Right cardiac atrium (tissue), 5 donors: ENCODE results near the gene ATP2B3. TPM values are rescaled to one million over a fixed set of nuclear protein-coding genes. Genes with fewer than 3 reads are reported as not detected.

ENCODE experiments used
- ATAC-seq, 2 donors: fragments of 200-7000 bp; cut with Tn5 transposase; one replicate each; pipeline versions ENCODE4 v1.8.0 to v1.9.1; 2020; ENCODE audit warnings: moderate library complexity in 2 of 2, mild to moderate bottlenecking in 1 of 2
- DNase-seq, 3 donors: peaks; one replicate each; pipeline ENCODE4 v3.0.0-alpha.2; 2020
- H3K27ac ChIP-seq: one replicate; pipeline ENCODE4 v1.5.1; 2013; ENCODE audit warnings: mild to moderate bottlenecking, low read length, control low read depth, moderate library complexity
- H3K27me3 ChIP-seq: one replicate; pipeline ENCODE4 v1.6.1; 2013; ENCODE audit not compliant: control insufficient read depth, insufficient read depth
- H3K4me1 ChIP-seq: one replicate; pipeline ENCODE4 v1.6.1; 2013; ENCODE audit warnings: low read length; ENCODE audit not compliant: control insufficient read depth, insufficient read depth
- H3K4me3 ChIP-seq: one replicate; pipeline ENCODE4 v1.5.1; 2013; ENCODE audit warnings: low read length, control low read depth
- H3K9me3 ChIP-seq: one replicate; pipeline ENCODE4 v1.6.1; 2013; ENCODE audit warnings: low read length; ENCODE audit not compliant: control insufficient read depth
- WGBS: extraction: QIAGEN DNeasy Blood & Tissue Kit; methylation state at CpG from one replicate; pipeline ENCODE4 v1.1.7; 2013; 5-methylcytosine and 5-hydroxymethylcytosine counted together
- intact Hi-C, 4 donors: fragments of 100-400 bp; cut with DNase I; formaldehyde crosslinking; loops; one replicate each; pipeline versions ENCODE4 v1.11.0 to v1.14.0; 2022 to 2023
- polyA plus RNA-seq: library from polyadenylated mRNA; stranded (reverse); fragments of 200-250 nt; gene quantifications from one replicate; pipeline ENCODE4 v1.2.3, GENCODE V29; 2013
- total RNA-seq, 4 donors: library from RNA; stranded (reverse); fragmentation: NEBNext Ultra II Directional; extraction: Animal tissue kit (Norgen Biotek cat#: 25700); gene quantifications; one replicate each; pipeline ENCODE4 v1.2.1, GENCODE V29; 2021
- donor health status: healthy with polysubstance abuse.
- donor health status: DM: no; HTN: yes; CAD: no.
- donor health status: DM: no; HTN: no; CAD: no.
- donor health status: DM: no; HTN: yes; CAD: no; lungs with severe emphysema.
- donor health status: DM: yes; HTN: yes; CAD: no.

Gene ATP2B3
- total and polyA plus RNA-seq, 5 donors, result under 0.01 TPM; not detected in 4

DNA sequence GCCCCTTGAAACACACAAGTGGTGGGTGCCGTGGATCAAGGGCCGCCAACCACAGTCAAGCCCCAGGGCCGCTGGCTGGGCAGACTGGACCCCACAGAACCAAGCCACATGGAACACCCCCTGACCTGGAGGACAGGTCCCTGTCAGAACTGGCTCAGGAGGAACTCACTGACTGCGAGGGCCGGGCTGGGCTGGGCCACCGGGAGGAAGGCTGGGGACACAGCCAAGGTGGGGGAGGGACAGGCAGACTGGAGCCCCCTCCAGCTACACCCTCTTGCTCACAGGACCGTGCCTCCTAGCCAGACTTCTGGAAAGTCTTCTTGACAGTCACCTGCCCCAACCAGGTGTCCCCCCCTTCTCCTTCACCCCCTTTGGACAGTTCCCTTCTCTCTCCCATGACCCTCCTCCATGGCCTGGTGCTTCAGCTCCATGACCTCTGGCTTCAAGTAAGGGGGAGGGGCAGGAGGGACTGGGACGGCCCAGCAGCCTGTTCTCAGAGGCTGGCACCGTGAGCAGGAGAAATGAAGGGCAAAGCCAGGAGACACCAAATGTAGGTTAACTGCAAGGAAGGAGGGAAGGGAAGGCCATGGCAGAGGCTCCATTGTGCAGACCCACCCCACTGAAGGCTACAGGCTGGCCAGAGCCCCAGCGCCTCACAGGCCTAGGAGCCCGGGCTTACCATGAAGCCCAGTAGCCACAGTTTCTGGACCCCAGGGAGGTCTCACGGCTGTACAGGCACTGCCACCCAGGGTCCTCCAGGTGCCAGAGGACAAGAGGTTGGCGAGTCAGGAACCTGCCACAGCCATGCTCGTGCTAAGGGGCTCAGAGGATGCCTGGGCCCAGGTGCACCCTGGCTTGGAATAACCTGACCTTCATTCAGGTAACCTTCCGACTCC, 107.0 kb downstream of the ATP2B3 start:
- no peak for ATAC-seq
- WGBS, result 81% methylated on average over 15 of the region's 15 CpGs
- no peak overlapping the region for H3K27ac ChIP-seq
- no peaks in the 10 kb centered on the region for H3K4me1 ChIP-seq
- no peak overlapping the region for H3K4me3 ChIP-seq
- intact Hi-C loops, result no loop called here
- no peaks in the 10 kb centered on the region for H3K9me3 ChIP-seq
- DNase-seq, result no peak
- H3K27me3 ChIP-seq, result no peaks in the 10 kb centered on the region

DNA sequence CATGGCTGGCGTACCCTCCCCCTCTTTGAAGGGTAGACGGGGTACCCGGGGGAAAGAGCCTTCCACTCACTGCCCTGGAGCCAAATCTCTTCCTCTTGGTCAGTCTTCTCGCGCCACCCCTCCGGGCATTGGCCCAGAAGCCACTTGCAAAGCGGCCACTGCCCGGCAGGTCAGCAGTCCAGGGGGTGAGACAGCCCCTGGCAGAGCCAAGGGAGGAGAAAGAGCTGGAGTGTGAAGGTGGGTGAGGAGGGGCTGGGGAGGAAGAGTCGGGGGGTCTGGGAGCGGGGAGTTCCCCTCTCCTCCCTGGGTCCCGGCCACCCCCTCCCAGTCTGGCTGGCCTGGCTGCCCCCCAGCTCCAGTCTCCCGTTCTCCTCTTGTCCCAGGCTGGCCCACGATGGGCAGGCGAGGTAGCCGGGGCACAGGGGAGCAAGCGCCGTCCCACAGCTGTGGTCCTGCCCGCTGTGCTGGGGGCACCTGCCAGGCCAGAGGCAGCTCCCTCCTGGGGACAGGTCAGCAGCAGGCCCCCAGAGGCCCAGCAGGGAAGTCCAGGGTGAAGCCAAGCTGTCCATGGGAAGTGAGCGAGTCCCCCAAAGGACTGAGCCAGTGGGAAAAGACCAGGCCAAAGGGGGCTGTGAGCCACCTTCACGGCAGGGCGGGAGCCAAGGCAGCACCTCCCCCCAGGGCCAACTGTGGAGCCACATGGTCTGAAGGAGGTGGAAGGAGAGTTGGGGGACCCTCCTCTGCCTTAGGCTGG, 108.0 kb downstream of the ATP2B3 start:
- Histone ChIP-seq H3K9me3 (no peaks in the 10 kb centered on the region), H3K4me3 (no peak overlapping the region), H3K4me1 (no peaks in the 10 kb centered on the region), H3K27me3 (no peaks in the 10 kb centered on the region), H3K27ac (no peak overlapping the region)
- peak in 1 of 2 donors; percentile 14 for ATAC-seq
- no peak for DNase-seq
- intact Hi-C loops, result no loop called here
- WGBS, result 89% methylated on average over 20 of the region's 21 CpGs

DNA sequence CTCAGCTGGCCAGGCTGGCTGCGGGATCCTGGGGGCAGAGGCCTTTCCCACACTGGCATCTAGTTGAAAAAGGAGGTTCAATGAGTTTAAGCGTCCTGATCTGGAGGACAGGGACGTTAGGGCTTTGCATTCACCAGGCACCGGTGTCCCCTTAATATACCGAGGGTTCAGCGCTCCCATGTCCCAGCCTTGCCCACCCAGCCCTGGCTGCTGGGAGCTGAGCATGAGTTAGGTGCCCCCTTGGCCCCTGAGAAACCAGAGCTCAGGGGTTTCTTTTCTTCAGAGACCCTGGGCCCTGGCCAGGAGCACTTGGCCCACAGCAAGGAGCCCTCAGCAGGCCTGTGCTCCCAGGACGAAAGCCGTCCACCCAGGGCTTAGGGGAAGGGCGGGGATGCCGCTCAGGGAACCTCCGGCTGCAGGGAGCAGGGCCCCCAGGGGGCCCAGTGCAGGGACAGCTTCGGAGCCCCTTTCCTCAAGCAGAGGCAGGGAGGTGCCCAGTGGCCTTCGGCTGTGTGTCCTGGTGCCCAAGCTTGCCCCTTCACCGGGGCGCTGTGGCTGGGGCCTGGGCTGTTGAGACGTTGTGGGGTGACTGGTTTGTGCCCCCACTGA, 108.7 kb downstream of the ATP2B3 start:
- H3K4me3 ChIP-seq, result no peak overlapping the region
- WGBS, result 88% methylated on average over 16 of the region's 16 CpGs
- intact Hi-C loops, result no loop called here
- H3K4me1 ChIP-seq, result no peaks in the 10 kb centered on the region
- H3K9me3 ChIP-seq, result no peaks in the 10 kb centered on the region
- DNase-seq (no peak), ATAC-seq (no peak)
- no peak overlapping the region for H3K27ac ChIP-seq
- H3K27me3 ChIP-seq, result no peaks in the 10 kb centered on the region

DNA sequence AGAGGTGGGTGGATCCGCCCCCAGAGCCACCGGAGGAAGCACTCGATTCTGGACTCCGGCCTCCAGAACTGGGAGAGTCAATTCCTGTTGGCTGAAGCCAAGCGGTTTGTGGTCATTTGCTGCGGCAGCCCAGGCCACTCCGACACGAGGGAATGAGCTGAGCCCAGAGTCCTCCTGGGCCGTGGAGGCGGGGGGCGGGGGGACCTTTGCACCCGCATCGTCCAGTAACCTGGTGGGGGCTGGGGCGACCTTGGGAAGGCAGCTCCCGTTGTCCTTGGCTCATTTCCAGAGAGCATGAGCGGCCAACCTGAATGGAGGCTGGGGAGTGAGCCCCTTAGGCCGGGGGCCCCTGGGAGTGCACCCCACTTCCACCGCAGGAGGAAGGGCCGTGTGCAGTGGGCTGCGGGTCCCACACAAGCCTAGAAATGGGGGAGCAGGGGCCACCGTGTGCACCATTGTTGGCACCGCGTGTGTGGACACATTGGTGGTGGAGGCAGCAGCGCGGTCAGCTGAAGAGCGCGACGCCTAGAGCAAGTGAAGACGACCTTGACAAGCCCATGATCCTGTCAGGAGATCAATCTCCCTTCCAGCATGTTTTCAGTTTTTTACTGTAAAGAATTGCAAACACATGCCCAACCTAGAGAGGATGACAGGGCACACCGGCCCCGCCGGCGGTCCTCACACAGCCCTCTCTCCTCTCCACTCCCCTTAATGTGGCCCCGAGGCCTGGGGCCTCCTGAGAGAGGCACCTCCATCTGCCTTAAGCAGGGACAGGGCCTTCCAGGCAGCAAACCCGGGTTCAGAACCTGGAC, 109.6 kb downstream of the ATP2B3 start:
- no peak overlapping the region for H3K4me3 ChIP-seq
- H3K27me3 ChIP-seq, result no peaks in the 10 kb centered on the region
- H3K4me1 ChIP-seq, result no peaks in the 10 kb centered on the region
- no peak for ATAC-seq
- 72% methylated on average over 30 of the region's 35 CpGs for WGBS
- H3K9me3 ChIP-seq, result no peaks in the 10 kb centered on the region
- no peak overlapping the region for H3K27ac ChIP-seq
- intact Hi-C loops, result no loop called here
- no peak for DNase-seq

DNA sequence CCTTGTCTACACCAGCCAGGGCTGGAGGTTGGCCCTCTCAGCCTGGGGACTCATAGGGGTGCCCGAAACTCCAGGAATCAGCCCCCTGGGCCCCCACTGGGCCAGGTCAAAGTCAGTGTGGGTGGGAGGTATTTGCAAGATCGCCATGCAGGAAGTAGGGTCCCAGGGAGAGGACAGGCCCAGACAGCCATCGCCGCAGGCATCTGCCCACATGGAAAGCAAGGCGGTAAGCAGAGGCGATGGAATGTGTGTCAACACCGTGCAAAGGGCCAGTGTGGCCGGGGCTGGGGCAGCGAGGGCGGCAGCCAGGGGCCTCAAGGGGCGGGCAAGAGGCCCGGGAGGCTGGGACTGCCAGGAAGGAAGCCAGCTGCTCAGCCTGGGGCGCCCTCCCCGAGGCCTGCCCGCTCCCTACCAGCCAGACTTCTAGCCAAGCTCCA, 110.3 kb downstream of the ATP2B3 start:
- Histone ChIP-seq H3K9me3 (no peaks in the 10 kb centered on the region), H3K27ac (no peak overlapping the region), H3K27me3 (no peaks in the 10 kb centered on the region), H3K4me1 (no peaks in the 10 kb centered on the region), H3K4me3 (no peak overlapping the region)
- 61% methylated on average over 15 of the region's 15 CpGs for WGBS
- no peak for ATAC-seq
- DNase-seq, result no peak
- intact Hi-C loops, result no loop called here

DNA sequence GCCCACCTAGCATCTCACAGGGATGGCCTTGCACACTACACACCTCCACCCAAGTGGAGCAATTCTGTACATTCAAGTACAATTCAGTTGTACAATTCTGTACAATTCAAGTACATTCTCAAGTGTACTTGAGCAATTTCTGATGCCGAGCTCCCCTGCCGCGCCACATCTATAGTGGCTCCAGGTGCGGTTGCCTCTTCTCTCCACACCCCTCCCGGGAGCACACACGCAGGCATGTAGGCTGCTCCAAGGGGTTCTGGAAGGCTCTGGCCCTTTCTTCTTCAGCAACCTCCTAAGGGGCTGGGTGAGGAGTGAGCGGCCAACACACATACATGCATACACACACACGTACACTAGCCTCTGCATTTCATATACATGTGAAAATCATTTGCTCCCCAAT, 110.7 kb downstream of the ATP2B3 start:
- no peak for DNase-seq
- Histone ChIP-seq H3K4me1 (no peaks in the 10 kb centered on the region), H3K4me3 (no peak overlapping the region), H3K27ac (no peak overlapping the region), H3K9me3 (no peaks in the 10 kb centered on the region), H3K27me3 (no peaks in the 10 kb centered on the region)
- intact Hi-C loops, result no loop called here
- ATAC-seq, result no peak
- 96% methylated on average over 8 of the region's 8 CpGs for WGBS

DNA sequence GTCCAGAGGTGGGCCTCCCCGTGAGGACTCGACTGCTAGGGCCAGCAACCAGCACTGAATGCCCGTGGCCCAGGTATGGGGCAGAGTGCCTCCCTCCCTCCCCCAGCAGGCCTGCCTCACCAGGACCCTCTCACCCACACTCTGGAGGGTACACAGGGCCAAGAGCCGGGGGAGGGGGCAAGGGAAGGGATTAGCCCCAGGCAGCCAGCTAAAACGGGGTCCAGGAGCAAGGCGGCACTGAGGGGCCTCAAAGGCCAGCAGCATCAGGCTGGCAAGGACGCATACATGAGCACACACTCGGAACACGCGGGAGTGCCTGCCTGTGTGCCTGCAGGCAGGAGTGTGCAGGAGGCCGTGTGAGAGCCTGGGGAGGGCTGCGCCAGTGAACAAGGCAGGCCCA, 111.2 kb downstream of the ATP2B3 start:
- Histone ChIP-seq H3K27ac (no peak overlapping the region), H3K4me1 (no peaks in the 10 kb centered on the region), H3K4me3 (no peak overlapping the region), H3K9me3 (no peaks in the 10 kb centered on the region), H3K27me3 (no peaks in the 10 kb centered on the region)
- DNase-seq, result no peak
- 89% methylated on average over 12 of the region's 12 CpGs for WGBS
- no peak for ATAC-seq
- intact Hi-C loops, result no loop called here

DNA sequence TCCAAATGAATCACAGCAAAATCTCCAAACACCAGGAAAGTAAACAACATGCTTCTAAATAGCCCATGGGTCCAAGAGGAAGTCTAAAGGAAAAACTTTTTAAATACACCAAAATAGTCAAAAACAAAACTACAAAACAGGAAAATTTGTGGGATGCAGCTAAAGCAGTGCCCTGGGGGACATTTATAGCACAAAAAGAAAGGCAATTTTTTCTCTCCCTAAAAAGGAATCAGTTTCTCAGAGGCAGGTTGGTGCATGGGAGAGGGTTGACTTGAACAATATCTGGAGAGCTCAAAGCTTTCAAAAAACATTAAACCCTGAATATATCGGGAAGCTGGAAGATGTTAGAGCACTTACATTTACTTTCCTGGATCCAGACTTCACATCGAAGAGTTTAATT, 113.9 kb downstream of the ATP2B3 start:
- intact Hi-C loops, result no loop called here
- no peaks in the 10 kb centered on the region for H3K9me3 ChIP-seq
- H3K4me3 ChIP-seq, result no peak overlapping the region
- H3K27ac ChIP-seq, result no peak overlapping the region
- no peak for ATAC-seq
- WGBS, result 93% methylated on average over 2 of the region's 2 CpGs
- no peak for DNase-seq
- no peaks in the 10 kb centered on the region for H3K27me3 ChIP-seq
- H3K4me1 ChIP-seq, result peaks cover 3% of the 10 kb centered on the region

DNA sequence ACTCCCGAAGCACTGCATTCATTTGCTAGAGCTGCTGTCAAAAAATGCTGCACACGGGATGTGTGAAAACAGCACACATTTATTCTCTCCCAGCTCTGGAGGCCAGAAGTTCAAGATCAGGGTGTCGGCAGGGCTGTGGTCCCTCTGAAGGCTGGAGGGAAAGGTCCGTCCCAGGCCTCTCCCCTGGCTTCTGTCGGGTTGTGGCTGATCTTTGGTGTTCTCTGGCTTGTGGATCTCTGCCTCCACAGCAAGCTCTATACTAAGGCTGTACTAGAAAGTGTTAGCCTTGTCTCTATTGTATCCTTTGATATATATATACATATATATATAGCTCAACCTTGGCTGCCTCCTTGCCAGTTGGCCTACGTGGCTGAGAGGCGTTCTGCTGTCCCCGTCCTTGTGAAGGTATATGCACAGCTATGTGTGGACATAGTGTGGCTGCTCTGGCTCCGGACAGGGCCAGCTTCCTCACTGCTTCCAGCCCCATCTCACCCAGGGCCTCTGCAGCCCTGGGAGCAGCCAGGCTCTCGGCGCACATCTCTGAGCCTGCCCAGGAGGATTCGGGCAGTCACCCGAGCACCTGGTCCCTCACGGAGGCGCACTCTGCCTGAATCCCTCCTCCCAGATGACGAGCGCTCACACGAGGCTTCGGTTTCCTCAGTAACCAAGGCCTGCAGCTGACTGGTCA, 114.6 kb downstream of the ATP2B3 start:
- peaks cover 3% of the 10 kb centered on the region for H3K4me1 ChIP-seq
- WGBS, result 93% methylated on average over 19 of the region's 19 CpGs
- no peak overlapping the region for H3K27ac ChIP-seq
- H3K27me3 ChIP-seq, result no peaks in the 10 kb centered on the region
- DNase-seq (no peak), ATAC-seq (no peak)
- no peak overlapping the region for H3K4me3 ChIP-seq
- H3K9me3 ChIP-seq, result no peaks in the 10 kb centered on the region
- intact Hi-C loops, result no loop called here
